Erythroblast (primary cell): Measurements from ENCODE around the gene PARG.
"Not testable (repeated sequence)": the region's sequence is repeated elsewhere in the genome, so short reads cannot be mapped to it uniquely, and the experiment has no call there.

Experiments
- GATA1 ChIP-seq: IDR thresholded peaks from 2 replicates; pipeline ENCODE4 v1.6.1; 2011; ENCODE audit warnings: low read depth, mild to moderate bottlenecking, control low read depth, low read length, moderate library complexity
- POLR2A ChIP-seq: IDR thresholded peaks from 2 replicates; pipeline ENCODE4 v1.6.1; 2011; ENCODE audit warnings: mild to moderate bottlenecking, low read length

DNA sequence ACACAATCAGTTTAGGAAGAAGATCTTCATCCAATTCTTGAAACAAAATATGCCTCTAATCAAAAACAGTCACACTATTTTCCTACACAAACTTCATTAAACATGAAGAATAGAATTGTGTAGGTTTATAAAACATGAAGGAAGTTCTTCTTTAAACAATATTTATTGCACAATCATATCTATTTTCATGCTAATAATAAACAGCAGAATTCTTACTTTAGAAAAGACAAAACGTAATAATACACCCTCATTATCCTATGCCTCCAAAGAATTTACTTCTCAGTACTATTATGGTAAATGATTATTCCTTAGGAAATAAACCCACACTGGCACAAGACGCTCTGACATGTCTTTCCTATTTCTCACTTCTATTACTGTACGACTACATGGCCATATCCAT is 41.4 kb downstream of the PARG start:
- not testable (repeated sequence) for TF ChIP-seq POLR2A, GATA1
